Medulla oblongata (tissue), 1 donor: ENCODE measurements around the gene SPAAR.
"Not testable (repeated sequence)": the region's sequence is repeated elsewhere in the genome, so short reads cannot be mapped to it uniquely, and the experiment has no call there.

ENCODE experiments used
- DNase-seq: peaks from one replicate; pipeline ENCODE4 v3.0.0-alpha.2; 2015; ENCODE audit errors: extremely low spot score

Gene SPAAR

GRCh38 chr9:35904338-35904737, 5.0 kb upstream of the SPAAR start:
- no peak for DNase-seq

GRCh38 chr9:35905051-35905781, 4.1 kb upstream of the SPAAR start:
- no peak for DNase-seq

GRCh38 chr9:35905912-35906679, 3.2 kb upstream of the SPAAR start, which contains the start of gene HRCT1:
Gene HRCT1, plus strand, starts transcription at chr9:35906202. Its CDS starts 86 bp downstream, at chr9:35906288.
- DNase-seq: peak; percentile 61

GRCh38 chr9:35906923-35907699, 2.2 kb upstream of the SPAAR start:
- DNase-seq: peak; percentile 21

- peak; percentile 51 for DNase-seq
Observed at GRCh38 chr9:35907711-35908503, 1.4 kb upstream of the SPAAR start.

GRCh38 chr9:35908504-35909125, 675 bp upstream of the SPAAR start:
- DNase-seq: no peak

GRCh38 chr9:35909687-35910612, 660 bp downstream of the SPAAR start:
- no peak for DNase-seq

- DNase-seq: no peak
Observed at GRCh38 chr9:35910613-35911359, 1.5 kb downstream of the SPAAR start.

- no peak for DNase-seq
Observed at GRCh38 chr9:35911690-35912089, 2.4 kb downstream of the SPAAR start.

- DNase-seq: no peak
Observed at GRCh38 chr9:35912791-35913400, 3.6 kb downstream of the SPAAR start.

- not testable (repeated sequence) for DNase-seq
Observed at GRCh38 chr9:35913429-35913828, 4.1 kb downstream of the SPAAR start.

- DNase-seq: no peak
Observed at GRCh38 chr9:35914301-35914807, 5.1 kb downstream of the SPAAR start.

- DNase-seq: no peak
Observed at GRCh38 chr9:35915681-35916294, 6.5 kb downstream of the SPAAR start.

- DNase-seq: no peak
Observed at GRCh38 chr9:35917261-35917660, 8.0 kb downstream of the SPAAR start.

GRCh38 chr9:35918780-35919179, 9.5 kb downstream of the SPAAR start:
- no peak for DNase-seq

GRCh38 chr9:35919212-35920008, 10.1 kb downstream of the SPAAR start:
- DNase-seq: no peak

- DNase-seq: no peak
Observed at GRCh38 chr9:35920051-35920620, 10.8 kb downstream of the SPAAR start.
